Occipital lobe (tissue), 2 donors: ENCODE measurements around the gene EFHD1. TPM values are rescaled to one million over a fixed set of nuclear protein-coding genes. Genes with fewer than 3 reads are reported as not detected.
"Not testable (repeated sequence)": the region's sequence is repeated elsewhere in the genome, so short reads cannot be mapped to it uniquely, and the experiment has no call there.

ENCODE experiments used
- DNase-seq: peaks from one replicate; lab custom pipeline; 2025; lab: John Stamatoyannopoulos, UW
- total RNA-seq: library from RNA; depleted of rRNA; stranded (reverse); fragments of >200 nt; gene quantifications from one replicate; pipeline ENCODE4 v1.2.3, GENCODE V29; 2014

EFHD1 gene
- total RNA-seq, 1 donor from 2014 or later: 1.1 TPM

DNA sequence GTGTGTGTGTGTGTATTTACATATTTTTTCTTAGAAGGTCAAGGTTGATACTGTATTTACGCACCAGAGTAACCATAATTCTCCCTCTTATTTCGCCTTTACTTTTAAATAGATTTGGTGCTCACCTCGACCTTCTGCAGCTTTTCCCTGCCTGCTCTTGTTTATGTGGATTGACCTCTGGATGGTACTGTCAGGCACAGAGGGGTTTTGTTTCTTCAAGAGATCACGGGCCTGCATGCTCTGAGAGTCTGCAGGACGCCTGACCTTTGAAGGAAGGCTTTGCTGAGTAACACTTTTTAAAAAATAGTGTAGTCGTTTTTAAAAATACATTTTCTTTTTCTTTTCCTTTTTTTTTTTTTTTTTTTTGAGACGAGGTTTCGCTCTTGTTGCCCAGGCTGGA is 18.1 kb upstream of the EFHD1 start:
- DNase-seq: no peak

DNA sequence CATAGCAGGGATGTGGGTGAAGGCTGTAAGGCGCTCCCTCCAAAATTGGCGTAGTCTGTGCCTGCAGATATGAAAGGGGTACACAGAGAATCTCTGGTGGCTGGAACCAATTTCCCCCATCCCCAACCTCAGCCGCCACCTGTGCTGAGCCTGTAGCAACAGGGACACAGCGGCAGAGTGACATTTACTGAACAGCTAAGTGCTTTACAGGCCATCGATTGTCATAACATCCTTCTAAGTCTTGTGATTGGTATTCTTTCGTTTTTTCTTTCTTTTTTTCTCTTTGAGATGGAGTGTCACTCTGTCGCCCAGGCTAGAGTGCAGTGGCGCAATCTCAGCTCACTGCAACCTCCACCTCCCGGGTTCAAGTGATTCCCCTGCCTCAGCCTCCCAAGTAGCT is 12.2 kb upstream of the EFHD1 start:
- DNase-seq: no peak

DNA sequence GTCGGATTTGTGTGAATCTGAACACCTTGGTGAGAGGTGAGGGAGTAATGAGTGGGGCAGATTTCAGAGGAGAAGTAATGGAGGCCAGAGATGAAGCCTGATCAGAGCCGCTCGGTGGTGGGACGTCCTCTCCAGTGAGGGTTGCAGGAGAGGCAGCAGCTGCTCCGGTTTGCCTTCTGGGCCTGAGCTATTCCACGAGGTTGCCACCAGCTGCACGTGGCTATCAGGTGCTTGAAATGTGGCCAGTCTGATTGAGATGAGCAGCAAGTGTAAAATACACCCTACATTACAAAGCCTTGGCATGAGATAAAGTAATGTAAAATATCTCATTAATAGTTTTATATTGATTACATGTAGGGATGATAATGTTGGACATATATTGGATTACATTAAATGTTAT is 10.8 kb upstream of the EFHD1 start:
- no peak for DNase-seq

DNA sequence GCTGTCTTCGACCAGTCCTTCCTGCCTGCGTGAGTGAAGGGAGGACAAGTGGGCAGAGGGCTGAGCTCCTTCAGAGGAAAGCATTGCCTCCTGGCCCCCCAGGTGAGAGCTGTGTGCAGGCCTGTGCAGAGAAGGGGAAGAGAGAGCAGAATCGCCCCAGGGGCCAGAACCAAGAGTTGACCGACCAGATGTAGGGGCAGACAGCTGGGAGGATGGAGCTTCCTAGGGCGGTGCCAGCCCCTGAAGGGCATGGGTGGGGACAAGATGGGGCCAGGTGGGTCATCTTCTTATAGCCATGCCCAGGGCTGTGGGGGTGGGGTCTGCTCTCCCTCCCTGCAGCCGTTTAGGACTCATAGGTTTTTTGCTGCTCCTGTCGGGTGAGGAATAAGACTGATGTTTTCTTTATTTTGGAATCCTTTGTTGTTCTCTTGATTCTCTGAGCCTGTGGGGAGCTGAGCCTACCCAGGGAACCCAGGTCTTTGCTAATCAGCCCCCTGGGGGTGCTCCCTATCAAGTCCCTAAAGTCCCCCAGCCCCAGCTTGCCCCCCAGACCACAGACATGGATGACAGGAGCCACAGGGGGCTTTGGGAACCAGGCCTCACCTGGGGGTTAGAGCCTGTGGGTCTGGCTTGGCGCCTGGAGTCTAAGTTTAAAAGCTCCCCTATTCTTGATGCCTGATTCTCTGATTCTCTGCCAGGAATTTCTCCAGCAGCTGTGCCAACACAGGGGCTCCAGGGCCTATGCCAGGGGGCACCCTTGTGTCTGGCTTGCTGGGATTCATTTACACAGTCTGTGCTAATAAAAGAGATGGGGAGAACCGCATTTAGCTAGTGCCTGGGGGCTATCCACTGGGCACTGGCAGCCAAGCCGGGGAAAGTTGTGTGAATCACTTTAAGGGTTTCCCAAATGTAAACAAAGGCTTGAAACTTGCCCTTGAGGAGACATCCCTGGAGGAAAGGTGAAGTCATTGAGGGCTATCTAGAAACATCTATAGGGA is 9.3 kb upstream of the EFHD1 start:
- DNase-seq: no peak

DNA sequence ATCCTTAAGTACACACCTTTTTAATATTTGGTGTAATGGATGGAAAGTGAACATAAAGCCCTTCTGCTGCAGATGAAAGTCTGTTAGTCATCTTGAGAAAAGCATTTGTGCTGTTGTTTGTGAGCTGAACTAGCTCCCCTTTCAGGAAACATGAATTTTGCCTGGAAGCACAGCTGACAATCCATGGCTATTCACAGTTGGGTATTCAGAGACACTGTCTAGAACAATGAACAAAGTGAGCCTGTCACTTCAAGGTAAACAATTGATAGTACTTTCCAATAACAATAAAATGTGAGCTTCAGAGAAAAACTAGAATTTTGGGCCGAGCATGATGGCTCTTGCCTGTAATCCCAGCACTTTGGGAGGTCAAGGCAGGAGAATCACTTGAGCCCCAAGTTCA is 6.8 kb upstream of the EFHD1 start:
- DNase-seq: no peak

DNA sequence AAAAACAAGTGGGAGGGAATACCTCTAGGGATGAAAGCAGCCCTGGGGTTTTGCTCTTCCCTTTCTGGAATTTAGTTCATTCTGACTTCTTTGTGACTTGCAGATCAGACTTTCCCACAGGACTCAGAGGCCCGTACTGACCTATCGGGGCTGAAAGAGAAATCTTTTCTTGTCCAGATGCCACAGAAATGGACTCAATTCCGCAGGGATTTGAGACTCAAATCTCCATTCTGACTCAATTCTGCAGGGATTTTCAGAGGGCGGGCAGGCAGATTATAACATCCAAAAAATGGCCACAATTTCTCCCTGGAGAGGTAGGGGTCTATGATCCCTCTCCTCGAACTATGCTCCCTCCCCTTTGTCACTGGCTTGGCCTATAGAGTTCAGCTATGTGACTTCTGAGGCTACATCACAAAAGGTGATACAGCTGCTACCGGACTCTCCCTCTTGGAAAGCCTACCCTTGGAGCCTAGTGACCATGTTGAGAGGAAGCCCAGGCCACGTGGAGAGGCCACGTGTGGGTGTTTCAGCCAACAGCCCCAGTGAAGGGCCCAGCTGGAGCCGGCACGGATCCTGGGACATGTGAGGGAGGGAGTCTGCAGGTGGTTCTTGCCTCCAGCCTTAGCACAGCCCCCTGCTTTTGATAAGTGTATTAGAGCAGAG is 4.8 kb upstream of the EFHD1 start:
- DNase-seq: peak; percentile 67

DNA sequence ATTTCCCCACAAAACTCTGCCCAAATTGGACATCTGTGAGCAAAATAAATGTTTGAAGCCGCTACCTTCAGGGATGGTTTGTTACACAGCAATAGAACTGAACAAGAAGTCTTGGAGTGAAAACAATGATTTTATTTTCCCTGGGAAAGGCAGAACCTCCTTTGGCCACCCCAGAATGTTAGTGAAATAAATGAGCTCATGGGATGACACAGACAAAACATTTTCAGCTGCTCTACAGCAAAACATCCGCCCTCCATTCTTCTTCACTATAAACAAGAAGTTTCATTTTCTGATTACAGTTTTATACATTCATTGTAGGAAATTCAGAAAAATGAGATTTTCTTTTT is 4.3 kb upstream of the EFHD1 start:
- no peak for DNase-seq

DNA sequence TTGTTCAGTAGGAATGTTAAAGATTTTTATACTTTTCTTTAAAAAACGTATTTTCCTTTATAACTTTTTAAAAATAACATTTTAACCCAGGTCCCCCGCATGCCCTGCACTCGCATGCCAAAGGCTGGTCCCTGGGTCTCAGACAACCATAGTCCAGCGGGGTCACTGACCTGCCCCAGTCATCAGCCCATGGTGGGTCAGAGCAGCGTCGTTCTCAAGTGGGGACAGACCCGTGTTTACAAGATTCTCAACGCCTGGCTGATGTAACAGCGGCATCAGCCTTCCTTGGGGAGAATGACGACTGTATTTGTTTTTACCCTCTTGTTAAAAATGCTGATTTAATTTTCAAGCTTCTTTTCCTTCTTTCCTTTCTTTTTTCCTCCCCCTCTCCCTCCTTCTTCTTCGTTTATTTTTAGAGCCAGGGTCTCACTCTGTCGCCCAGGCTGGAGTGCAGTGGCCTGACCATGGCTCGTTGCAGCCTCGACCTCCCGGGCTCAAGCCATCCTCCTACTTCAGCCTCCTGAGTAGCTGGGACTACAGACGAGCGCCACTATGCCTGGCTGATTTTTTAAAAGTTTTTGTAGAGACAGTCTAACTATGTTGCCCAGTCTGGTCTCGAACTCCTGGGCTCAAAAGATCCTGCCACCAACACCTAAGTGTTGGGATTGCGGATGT is 1.0 kb upstream of the EFHD1 start:
- no peak for DNase-seq

DNA sequence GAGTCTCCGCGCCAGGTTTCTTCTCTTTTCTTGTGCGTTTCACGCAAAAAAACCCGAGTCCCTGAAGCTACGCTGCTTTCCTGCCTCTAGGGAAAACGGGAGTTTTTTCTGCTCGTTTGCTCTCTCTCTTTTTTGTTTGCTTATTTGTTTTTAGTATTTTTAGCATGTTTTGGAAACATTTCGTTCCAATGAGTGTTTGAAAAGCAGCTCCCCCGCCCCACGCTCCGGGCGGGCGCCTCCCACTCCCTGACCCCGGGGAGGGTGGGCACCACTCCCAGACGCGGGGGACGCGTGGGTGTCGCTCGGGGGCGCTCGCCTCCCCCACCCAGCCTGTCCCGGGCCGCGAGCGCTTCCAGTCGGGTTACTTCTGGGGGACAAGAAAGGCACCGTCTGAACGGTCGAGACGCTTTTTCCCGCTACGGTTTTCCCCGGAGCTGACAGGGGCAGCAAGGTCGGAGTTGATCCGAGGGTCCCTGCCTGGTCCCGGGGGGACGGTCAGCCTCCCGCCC is 446 bp upstream of the EFHD1 start:
- DNase-seq: peak; percentile 78

DNA sequence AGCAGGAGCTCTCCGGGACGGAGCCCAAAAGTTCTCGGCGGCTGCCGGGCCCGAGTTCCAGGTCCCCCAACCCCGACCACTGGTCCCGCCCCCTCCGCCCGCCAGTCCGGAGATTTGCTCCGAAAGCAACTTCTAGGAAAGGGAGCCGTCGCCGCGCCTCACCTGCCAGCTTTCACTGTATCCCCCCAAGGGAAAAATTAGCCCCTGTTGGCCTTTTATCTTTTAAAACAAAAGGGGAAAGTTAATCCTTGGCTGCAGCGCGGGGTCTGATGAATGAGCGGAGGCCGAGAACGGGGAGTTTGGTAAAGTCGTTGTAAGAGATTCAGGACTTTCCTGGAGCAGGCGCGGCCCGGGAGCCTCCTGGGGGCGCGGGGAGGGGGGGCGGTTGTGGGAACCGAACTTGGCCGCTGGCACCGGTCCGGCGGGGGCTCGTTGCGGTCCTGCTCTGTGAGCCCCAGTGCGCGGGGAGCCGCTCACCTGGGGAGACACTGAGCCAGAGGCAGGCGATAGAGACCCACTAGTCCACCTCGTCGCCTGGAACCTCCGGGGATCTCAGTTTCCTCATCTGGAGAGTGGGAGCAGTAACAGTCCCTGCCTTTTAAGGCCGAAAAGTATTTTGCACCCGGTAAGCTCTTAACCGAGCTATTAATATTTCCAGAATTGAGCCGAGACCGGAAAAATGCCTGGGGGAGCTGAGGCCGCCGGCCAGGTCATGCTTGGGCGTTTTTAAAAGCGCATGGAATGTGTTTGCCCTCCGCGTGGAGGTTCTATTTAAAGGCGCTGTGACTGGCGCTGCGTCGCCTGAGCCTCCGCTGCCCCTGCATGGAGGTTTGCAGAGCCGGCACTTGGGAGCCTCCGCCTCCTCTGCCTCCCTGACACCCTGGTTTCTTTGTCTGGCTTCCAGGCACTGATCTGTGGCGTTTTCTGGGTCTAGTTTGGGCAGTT is 1.1 kb downstream of the EFHD1 start:
- DNase-seq: no peak

DNA sequence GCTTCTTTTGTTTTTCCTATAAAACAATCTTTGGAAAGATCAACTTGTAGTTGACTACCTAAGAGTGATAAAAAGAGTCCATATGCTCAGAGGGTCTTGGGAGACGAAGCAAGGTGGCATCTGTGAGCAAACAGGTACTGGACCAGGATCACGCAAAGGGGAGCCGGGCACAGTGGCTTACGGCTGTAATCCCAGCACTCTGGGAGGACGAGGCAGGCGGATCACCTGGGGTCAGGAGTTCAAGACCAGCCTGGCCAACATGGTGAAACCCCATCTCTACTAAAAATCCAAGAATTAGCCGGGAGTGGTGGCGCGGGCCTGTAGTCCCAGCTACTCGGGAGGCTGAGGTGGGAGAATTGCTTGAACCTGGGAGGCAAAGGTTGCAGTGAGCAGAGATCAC is 2.0 kb downstream of the EFHD1 start:
- DNase-seq: not testable (repeated sequence)

DNA sequence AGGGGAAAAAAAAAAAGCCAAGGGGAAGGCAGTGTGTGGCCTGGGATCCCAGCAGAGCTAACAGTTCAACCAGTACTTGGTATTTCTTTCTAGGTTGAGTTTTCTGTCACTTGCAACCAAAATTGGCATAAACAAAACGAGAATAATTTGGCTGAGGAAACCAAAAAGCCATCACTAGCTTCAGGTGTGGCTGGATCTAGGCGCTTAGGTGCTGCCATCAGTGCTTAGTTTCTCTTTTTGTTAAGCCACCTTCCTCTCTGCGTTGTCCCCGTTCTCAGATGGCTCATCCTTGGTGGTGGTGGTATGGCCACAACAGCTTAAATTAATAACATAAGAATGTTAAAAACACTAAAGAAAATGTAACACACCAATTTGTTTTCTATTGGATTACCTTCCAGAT is 2.4 kb downstream of the EFHD1 start:
- DNase-seq: no peak

DNA sequence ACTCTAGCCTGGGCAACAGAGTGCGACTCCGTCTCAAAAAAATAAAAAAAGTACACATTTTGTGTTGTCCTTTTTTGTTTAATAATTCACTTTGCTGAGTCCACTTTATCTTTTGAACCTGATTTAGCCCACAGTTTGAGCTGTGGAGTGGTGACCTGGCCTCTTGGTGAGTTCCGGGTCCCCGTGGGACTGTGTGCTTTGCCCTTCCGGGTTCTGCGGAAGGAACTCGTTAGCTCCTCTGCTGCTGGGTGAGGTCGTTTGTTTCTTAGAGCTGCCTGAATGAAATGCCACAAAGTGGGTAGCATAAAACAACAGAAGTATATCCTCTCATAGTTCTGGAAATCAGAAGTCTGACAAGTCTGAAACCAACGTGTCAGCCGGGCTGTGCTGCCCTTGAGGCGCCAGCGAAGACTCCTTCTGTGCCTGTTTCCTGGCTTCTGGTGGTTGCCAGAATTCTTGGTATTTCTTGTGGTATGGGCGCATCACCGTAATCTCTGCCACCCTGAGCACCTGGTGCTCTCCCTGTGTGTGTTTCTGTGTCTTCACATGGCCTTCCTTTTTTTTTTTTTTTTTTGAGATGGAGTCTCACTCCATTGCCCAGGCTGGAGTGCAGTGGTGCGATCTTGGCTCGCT is 3.5 kb downstream of the EFHD1 start:
- DNase-seq: no peak

DNA sequence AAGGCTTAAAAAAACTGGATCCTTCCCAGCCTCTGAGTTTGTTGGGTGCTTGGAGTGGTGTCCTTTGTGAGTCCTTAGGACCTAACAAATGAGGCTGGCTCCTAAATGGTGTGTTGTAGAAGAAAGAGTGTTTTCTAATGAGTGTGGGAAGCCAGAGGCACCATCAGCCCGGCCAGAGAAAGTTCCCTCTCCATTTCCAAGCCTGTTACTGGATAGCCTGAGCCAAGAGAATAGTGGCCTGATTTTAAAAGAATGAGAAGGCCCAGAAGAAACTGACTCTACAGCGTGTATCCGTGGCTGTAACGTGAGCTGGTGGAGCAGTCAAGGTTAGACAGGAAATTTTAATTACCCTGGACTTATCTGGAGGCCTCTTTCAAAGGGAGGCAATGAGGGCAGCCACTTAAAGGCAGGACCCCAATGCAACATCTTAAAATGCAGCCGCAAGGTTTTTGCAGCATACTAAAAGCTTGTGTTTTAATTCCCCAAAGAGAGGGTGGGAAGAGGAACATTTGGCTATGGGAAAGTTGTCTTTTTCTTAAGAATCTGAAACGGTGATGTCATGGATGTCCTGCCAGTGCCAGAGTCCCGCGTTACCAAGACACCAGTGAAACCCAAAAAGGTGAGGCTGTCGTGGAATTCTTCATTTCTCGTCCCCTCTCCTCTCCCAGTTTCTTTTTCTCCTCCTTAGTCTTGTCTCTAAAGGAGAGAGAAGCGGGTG is 4.6 kb downstream of the EFHD1 start:
- no peak for DNase-seq

DNA sequence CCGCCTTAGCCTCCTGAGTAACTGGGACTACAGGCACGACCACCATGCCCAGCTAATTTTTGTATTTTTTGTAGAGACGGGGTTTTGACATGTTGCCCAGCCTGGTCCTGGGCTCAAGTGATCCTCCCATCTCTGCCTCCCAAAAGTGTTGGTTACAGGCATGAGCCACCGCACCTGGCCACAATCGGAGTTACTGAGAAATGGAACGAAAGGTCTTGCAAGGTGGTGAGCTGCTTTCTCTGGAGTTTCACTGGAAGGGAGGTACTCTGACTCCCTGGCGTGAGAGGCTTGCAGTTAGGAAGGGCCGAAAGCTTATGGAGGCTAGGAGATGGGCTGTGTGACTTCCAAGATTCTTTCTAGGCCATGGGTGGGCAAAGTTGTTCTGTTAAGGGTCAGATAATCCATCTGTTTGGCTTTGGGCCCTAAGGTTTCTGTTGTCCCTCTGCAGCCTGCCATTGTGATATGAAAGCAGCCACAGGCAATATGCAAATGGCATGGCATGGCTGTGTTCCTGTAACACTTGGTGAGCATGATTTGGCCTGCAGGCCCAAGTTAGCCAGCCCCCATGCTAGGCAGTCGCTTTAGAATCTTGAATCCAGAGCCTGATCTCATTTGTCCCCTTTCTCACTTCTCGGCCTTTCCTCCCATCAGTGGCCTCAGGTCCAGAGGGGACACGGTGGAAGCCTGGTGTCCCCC is 7.9 kb downstream of the EFHD1 start:
- no peak for DNase-seq

DNA sequence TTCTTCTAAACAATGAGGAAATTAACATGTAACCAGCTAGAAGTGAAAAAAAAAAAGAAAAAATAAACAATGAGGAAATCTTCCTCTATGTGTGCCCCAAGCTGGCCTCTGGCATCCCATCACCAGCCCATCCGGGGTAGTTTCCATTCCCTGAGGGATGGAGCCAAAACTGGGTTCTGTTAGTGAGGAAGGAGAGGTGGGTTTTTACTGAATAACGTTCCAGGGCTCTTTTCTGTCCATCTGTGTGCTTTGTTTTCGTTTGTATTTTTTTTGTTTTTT is 9.7 kb downstream of the EFHD1 start:
- no peak for DNase-seq

DNA sequence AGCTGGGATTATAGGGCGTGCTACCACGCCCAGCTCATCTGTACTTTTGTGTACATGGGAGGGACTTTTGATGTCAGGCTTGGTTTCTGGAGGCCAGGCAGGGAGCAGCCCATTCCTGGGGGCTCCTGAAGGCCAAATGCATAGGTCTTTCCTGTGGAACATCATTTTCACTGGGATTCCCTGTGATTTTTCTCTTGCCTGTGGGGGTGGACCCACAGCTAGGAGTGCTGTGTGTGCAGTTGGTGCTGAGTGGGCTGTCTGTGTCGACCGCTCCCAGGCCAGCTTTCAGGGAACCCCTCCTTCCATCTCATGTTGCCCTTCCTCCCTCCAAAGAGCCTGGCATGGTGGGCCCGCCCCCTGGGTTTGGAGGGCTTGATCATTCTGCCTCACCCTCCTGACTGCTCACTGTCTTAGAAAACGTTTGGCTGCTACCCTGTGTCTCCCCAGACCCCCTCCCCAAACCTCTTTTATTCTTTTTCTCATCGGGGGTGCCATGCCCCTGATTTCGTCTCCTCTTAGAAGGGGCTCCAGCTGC is 10.5 kb downstream of the EFHD1 start:
- no peak for DNase-seq

DNA sequence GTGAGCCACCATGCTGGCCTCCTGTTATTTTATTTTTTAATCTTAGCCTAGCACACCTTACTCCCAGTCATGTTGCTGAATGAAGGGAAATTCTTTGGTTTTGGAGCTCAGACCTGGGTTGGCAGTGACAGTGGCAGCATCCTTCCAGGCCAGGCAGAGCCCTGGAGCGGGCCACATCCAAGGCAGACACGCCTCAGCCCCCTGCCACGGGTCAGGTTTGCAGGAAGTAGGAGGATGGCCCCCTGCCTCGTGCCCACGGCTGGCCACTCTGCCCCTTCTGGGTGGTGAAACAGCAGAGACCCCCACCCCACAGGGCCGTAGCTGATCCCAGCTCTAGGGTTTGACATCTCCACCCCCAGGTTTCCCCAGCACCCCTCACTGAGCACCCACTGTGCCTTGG is 11.7 kb downstream of the EFHD1 start:
- DNase-seq: no peak

DNA sequence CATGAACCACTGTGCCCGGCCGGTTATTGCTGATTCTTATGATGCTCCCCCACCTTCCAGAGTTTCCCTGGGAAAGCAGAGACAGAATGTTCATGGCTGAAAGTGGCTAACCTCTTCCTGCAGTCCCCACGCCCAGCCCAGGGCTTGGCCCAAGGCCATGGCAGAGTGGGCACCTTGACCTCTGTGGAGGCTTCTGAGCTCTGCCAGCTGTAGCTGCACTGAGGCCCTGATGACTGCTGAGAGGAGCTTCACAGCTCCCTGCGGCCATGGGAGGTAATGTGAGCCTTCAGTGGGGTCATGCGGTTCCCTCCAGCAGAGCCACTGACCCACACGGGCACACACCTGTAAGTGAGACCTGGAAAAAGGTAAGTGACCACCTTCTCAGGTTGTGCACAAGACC is 13.3 kb downstream of the EFHD1 start:
- no peak for DNase-seq
